Measurements from ENCODE around the gene BCAN.

Gene BCAN

GRCh38 chr1:156624814-156625435 is 17.0 kb upstream of the BCAN start:
- Histone ChIP-seq H3F3A (ENCODE audit: insufficient read depth, low read length) (peaks cover 5% of the 10 kb centered on the region; the same call in 1 of the 2 replicates), H3K9ac (ENCODE audit: low read length) (no peak overlapping the region), H3K4me2 (ENCODE audit: low read depth, low read length) (peak overlapping the region; percentile 60; the same call in 1 of the 2 replicates), H2AFZ (ENCODE audit: low read length) (no peak overlapping the region), H3K27me3 (replicated peaks; ENCODE audit: insufficient read depth, low read length) (peaks cover 76% of the 10 kb centered on the region), H4K20me1 (ENCODE audit: insufficient read depth, low read length) (0 out of 2 replicates have a peak, but pooled peaks cover 2% of the 10 kb centered on the region), H3K4me1 (ENCODE audit: low read length) (peaks cover 14% of the 10 kb centered on the region), H3K9me3 (replicated peaks; ENCODE audit: insufficient read depth, low read length) (no peaks in the 10 kb centered on the region), H3K9me2 (replicated peaks; ENCODE audit: insufficient read depth, low read length) (no peaks in the 10 kb centered on the region), H3K79me2 (ENCODE audit: low read length) (no peaks in the 10 kb centered on the region), H3K27ac (ENCODE audit: low read length) (no peak overlapping the region), H3K36me3 (replicated peaks; ENCODE audit: insufficient read depth, low read length) (no peaks in the 10 kb centered on the region), H3K4me3 (ENCODE audit: low read length) (peak overlapping the region; percentile 47)
- no peak for DNase-seq
- TF ChIP-seq EZH2phosphoT487 (IDR thresholded peaks at IDR 0.05; ENCODE audit: low read length) (peak; percentile 84; the same call in 1 of the 2 replicates), CTCF (IDR thresholded peaks at IDR 0.05; ENCODE audit: low read length) (no peak)

GRCh38 chr1:156625436-156626078 is 16.4 kb upstream of the BCAN start:
- Histone ChIP-seq H3K4me2 (ENCODE audit: low read depth, low read length) (peak overlapping the region; percentile 60), H3F3A (ENCODE audit: insufficient read depth, low read length) (peaks cover 5% of the 10 kb centered on the region; the same call in 1 of the 2 replicates), H3K36me3 (replicated peaks; ENCODE audit: insufficient read depth, low read length) (no peaks in the 10 kb centered on the region), H3K4me3 (ENCODE audit: low read length) (0 out of 2 replicates have a peak overlapping the region, but pooled peaks have one; percentile 21), H3K9me2 (replicated peaks; ENCODE audit: insufficient read depth, low read length) (no peaks in the 10 kb centered on the region), H2AFZ (ENCODE audit: low read length) (0 out of 2 replicates have a peak overlapping the region, but pooled peaks have one; percentile 18), H4K20me1 (ENCODE audit: insufficient read depth, low read length) (0 out of 2 replicates have a peak, but pooled peaks cover 2% of the 10 kb centered on the region), H3K27me3 (replicated peaks; ENCODE audit: insufficient read depth, low read length) (peaks cover 72% of the 10 kb centered on the region), H3K9me3 (replicated peaks; ENCODE audit: insufficient read depth, low read length) (no peaks in the 10 kb centered on the region), H3K27ac (ENCODE audit: low read length) (no peak overlapping the region), H3K4me1 (ENCODE audit: low read length) (peaks cover 14% of the 10 kb centered on the region), H3K9ac (ENCODE audit: low read length) (no peak overlapping the region), H3K79me2 (ENCODE audit: low read length) (no peaks in the 10 kb centered on the region)
- DNase-seq, result peak; percentile 66
- TF ChIP-seq EZH2phosphoT487 (IDR thresholded peaks at IDR 0.05; ENCODE audit: low read length), result no peak; the same call in 1 of the 2 replicates
- peak; percentile 94 for TF ChIP-seq CTCF (IDR thresholded peaks at IDR 0.05; ENCODE audit: low read length)
- peak; percentile 99 for TF ChIP-seq EZH2 (optimal IDR thresholded peaks at IDR 0.05; ENCODE audit: low read depth, low read length)

DNA sequence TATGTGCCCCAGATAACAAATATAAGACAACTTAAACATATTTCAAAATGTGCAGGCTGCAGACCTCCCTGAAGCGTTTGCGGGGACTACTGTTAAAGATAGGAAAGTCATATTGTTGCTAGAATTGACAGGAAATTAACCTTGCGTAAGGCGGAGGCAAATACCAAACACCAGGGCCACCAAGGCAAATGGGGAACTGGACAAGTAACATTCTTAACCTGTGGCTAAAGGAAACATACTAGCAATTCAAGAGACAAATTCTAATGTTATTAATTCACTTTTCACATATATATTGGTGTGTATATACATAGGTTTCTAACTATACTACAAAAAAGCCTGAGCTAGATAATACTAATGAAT is 15.9 kb upstream of the BCAN start:
- H3K27ac ChIP-seq (ENCODE audit: low read length), result no peak overlapping the region
- peak overlapping the region; percentile 60; the same call in 1 of the 2 replicates for H3K4me2 ChIP-seq (ENCODE audit: low read depth, low read length)
- H4K20me1 ChIP-seq (ENCODE audit: insufficient read depth, low read length), result 0 out of 2 replicates have a peak, but pooled peaks cover 2% of the 10 kb centered on the region
- peaks cover 5% of the 10 kb centered on the region; the same call in 1 of the 2 replicates for H3F3A ChIP-seq (ENCODE audit: insufficient read depth, low read length)
- TF ChIP-seq EZH2 (optimal IDR thresholded peaks at IDR 0.05; ENCODE audit: low read depth, low read length) (no peak), EZH2phosphoT487 (IDR thresholded peaks at IDR 0.05; ENCODE audit: low read length) (no peak), CTCF (IDR thresholded peaks at IDR 0.05; ENCODE audit: low read length) (no peak)
- H3K9me3 ChIP-seq (replicated peaks; ENCODE audit: insufficient read depth, low read length), result no peaks in the 10 kb centered on the region
- H3K27me3 ChIP-seq (replicated peaks; ENCODE audit: insufficient read depth, low read length), result peaks cover 71% of the 10 kb centered on the region
- H3K4me1 ChIP-seq (ENCODE audit: low read length), result peaks cover 14% of the 10 kb centered on the region
- no peaks in the 10 kb centered on the region for H3K36me3 ChIP-seq (replicated peaks; ENCODE audit: insufficient read depth, low read length)
- H3K9me2 ChIP-seq (replicated peaks; ENCODE audit: insufficient read depth, low read length), result no peaks in the 10 kb centered on the region
- H2AFZ ChIP-seq (ENCODE audit: low read length), result no peak overlapping the region
- no peaks in the 10 kb centered on the region for H3K79me2 ChIP-seq (ENCODE audit: low read length)
- H3K9ac ChIP-seq (ENCODE audit: low read length), result no peak overlapping the region
- no peak overlapping the region for H3K4me3 ChIP-seq (ENCODE audit: low read length)
- no peak for DNase-seq
